ENCODE data around the gene ATG7.

Gene ATG7

DNA sequence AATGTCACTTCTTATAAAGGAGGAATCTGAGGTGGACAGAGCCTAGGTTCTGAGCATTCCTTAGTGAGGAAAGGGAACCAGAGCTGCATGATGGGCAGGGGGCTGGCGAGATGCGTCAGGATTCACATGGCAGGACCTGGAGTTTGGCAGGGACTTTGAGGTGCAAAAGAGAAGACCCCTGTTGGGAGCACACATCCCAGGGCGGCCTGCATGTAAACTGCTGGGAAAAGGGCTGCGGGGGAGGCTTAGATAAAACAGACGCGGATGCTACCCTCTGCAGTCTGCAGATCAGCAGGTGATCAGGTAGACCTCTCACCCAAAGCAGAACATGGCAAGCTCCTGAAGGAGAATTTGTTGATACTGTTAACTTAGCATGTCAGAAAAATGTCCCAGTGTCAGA lies 203.1 kb downstream of the ATG7 start:
- TF ChIP-seq, protein P1, sequence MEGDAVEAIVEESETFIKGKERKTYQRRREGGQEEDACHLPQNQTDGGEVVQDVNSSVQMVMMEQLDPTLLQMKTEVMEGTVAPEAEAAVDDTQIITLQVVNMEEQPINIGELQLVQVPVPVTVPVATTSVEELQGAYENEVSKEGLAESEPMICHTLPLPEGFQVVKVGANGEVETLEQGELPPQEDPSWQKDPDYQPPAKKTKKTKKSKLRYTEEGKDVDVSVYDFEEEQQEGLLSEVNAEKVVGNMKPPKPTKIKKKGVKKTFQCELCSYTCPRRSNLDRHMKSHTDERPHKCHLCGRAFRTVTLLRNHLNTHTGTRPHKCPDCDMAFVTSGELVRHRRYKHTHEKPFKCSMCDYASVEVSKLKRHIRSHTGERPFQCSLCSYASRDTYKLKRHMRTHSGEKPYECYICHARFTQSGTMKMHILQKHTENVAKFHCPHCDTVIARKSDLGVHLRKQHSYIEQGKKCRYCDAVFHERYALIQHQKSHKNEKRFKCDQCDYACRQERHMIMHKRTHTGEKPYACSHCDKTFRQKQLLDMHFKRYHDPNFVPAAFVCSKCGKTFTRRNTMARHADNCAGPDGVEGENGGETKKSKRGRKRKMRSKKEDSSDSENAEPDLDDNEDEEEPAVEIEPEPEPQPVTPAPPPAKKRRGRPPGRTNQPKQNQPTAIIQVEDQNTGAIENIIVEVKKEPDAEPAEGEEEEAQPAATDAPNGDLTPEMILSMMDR (IDR thresholded peaks at IDR 0.05; ENCODE audit: unreplicated experiment in 3 of 3): no peak
- peaks cover 4% of the 10 kb centered on the region for H3K27me3 Mint-ChIP-seq (ENCODE audit: low read depth)

DNA sequence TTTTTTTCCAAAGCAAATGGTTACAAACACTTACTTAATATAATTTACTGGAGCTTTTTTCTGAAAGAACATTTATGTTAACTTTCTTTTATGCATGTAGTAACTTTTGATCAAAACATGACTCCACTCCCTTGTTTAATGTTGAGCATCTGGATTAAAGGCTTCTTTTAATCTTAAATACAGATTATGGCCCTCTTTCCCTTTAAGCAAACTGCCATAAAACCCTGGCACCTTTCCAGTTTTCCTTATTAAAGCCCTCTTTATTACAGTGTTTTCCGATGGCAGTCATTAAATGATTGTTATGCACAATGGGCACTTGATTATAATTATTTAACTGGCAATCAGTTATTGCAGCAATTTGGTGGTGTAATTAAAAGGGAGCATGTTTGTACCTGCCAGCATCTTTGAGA lies 204.5 kb downstream of the ATG7 start:
- Mint-ChIP-seq H3K4me1 (peaks cover 53% of the 10 kb centered on the region), H3K27me3 (ENCODE audit: low read depth) (peaks cover 4% of the 10 kb centered on the region), H3K9me3 (no peaks in the 10 kb centered on the region), H3K36me3 (ENCODE audit: low read depth) (no peaks in the 10 kb centered on the region), H3K4me3 (no peak overlapping the region), H3K27ac (peak overlapping the region; percentile 71 to 95 (median 92))
- TF ChIP-seq, protein P1 (IDR thresholded peaks at IDR 0.05; ENCODE audit: unreplicated experiment in 3 of 3): no peak

More for the DNA sequence above, 203.1 kb downstream of the ATG7 start:
- H3K4me3 Mint-ChIP-seq: no peak overlapping the region
- peaks cover 53% of the 10 kb centered on the region for H3K4me1 Mint-ChIP-seq
- no peaks in the 10 kb centered on the region for H3K36me3 Mint-ChIP-seq (ENCODE audit: low read depth)
- H3K27ac Mint-ChIP-seq: peak overlapping the region in 2 of 3 experiments; percentile 7 to 95
- no peaks in the 10 kb centered on the region for H3K9me3 Mint-ChIP-seq

DNA sequence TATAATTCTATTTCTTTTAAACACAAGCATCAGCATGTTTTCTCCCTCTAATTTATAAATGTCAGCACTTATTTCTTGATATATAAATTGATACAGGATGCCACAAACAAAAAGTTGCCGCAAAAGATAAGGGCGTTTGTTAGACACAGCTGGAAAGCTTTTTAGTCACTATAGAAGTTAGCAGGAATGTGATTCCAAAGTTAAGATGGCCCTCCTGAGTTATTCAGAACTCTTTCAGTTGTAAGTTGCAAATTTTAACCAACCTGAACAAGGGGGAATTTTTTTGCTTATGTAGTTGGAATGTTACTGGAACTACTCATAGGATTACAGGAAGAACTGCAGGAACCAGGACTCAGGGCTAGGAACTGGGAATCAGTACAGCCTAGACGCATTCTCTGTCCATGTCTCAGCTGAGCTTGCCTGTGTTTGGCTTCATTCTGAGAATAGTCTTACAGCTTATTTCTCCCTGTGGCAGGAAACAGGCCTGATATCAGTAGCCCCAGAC lies 205.3 kb downstream of the ATG7 start:
- peak overlapping the region; percentile 71 to 95 (median 92) for H3K27ac Mint-ChIP-seq
- no peaks in the 10 kb centered on the region for H3K9me3 Mint-ChIP-seq
- H3K27me3 Mint-ChIP-seq (ENCODE audit: low read depth): peaks cover 4% of the 10 kb centered on the region
- peak overlapping the region in 1 of 3 experiments; percentile 13 for H3K4me3 Mint-ChIP-seq
- peaks cover 53% of the 10 kb centered on the region for H3K4me1 Mint-ChIP-seq
- TF ChIP-seq, protein P1 (IDR thresholded peaks at IDR 0.05; ENCODE audit: unreplicated experiment in 3 of 3): no peak
- H3K36me3 Mint-ChIP-seq (ENCODE audit: low read depth): no peaks in the 10 kb centered on the region

GRCh38 chr3:11478167-11478566 lies 206.0 kb downstream of the ATG7 start:
- peak overlapping the region in 2 of 3 experiments; percentile 92 to 95 for H3K27ac Mint-ChIP-seq
- TF ChIP-seq, protein P1 (IDR thresholded peaks at IDR 0.05; ENCODE audit: unreplicated experiment in 3 of 3): no peak

DNA sequence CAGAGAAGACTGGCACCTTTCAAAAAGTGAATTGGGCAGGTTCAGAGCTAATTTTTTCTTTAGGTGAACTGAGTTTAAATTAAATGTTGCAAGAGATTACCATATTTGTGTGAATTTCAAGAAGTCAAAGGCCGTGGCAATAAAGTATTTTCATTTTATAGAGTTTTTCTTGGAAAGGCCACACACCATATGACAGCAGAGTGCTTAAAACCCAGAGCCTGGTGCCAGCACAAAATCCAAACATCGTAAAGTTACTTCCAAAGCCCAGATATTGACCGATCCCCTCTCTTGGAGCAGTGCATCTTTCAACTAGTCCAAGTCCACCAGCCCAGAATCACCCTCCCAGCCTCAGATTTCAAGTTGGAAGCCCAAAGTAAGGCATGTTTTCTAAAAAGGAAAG lies 207.0 kb downstream of the ATG7 start:
- peaks cover 4% of the 10 kb centered on the region for H3K9me3 Mint-ChIP-seq
- H3K4me3 Mint-ChIP-seq: peak overlapping the region in 1 of 3 experiments; percentile 29

More at GRCh38 chr3:11478167-11478566, 206.0 kb downstream of the ATG7 start:
- H3K36me3 Mint-ChIP-seq (ENCODE audit: low read depth): no peaks in the 10 kb centered on the region
- H3K4me1 Mint-ChIP-seq: peaks cover 52% of the 10 kb centered on the region
- no peaks in the 10 kb centered on the region for H3K9me3 Mint-ChIP-seq
- H3K27me3 Mint-ChIP-seq (ENCODE audit: low read depth): peaks cover 4% of the 10 kb centered on the region
- H3K4me3 Mint-ChIP-seq: no peak overlapping the region

More for the DNA sequence above, 207.0 kb downstream of the ATG7 start:
- peaks cover 49% of the 10 kb centered on the region for H3K4me1 Mint-ChIP-seq
- H3K36me3 Mint-ChIP-seq (ENCODE audit: low read depth): no peaks in the 10 kb centered on the region
- TF ChIP-seq, protein P1 (IDR thresholded peaks at IDR 0.05; ENCODE audit: unreplicated experiment in 3 of 3): no peak
- peaks cover 4% of the 10 kb centered on the region for H3K27me3 Mint-ChIP-seq (ENCODE audit: low read depth)
- peak overlapping the region; percentile 68 to 95 (median 88) for H3K27ac Mint-ChIP-seq

Data from nephron (organoid).